Vagina (tissue), 2 donors: Measurements from ENCODE around the gene TMEM171. TPM values are rescaled to one million over a fixed set of nuclear protein-coding genes. Genes with fewer than 3 reads are reported as not detected.

Source experiments
- DNase-seq, 2 donors: peaks; one replicate each; pipeline ENCODE4 v3.0.0-alpha.2; 2017; ENCODE audit errors: extremely low spot score in 2 of 2
- H3K27ac ChIP-seq: fragments of 200-600 bp; sonication (generic); one replicate; pipeline ENCODE4 v1.5.1; 2019
- H3K27me3 ChIP-seq: fragments of 200-600 bp; sonication (generic); one replicate; pipeline ENCODE4 v1.5.1; 2019
- H3K36me3 ChIP-seq, 2 donors: fragments of 200-600 bp; sonication (generic); one replicate each; pipeline ENCODE4 v1.5.1; 2017 to 2019
- H3K4me1 ChIP-seq: fragments of 200-600 bp; sonication (generic); one replicate; pipeline ENCODE4 v1.5.1; 2019
- H3K4me3 ChIP-seq, 2 donors: fragments of 200-600 bp; sonication (generic); 1 replicate in 1 of 2; 2 replicates in 1 of 2; pipeline ENCODE4 v1.5.1; 2016 to 2019
- H3K9me3 ChIP-seq: fragments of 200-600 bp; sonication (generic); one replicate; pipeline ENCODE4 v1.5.1; 2019
- POLR2A ChIP-seq, 2 donors: fragments of 450-650 bp; IDR thresholded peaks; one replicate each; pipeline ENCODE4 v1.6.1; 2017; ENCODE audit warnings: antibody characterized with exemption in 2 of 2, mild to moderate bottlenecking in 2 of 2, moderate library complexity in 2 of 2
- POLR2AphosphoS5 ChIP-seq, 2 donors: sonication (generic); formaldehyde crosslinking; IDR thresholded peaks; one replicate each; pipeline ENCODE4 v1.9.0; 2017; ENCODE audit warnings: antibody characterized with exemption in 2 of 2, mild to moderate bottlenecking in 2 of 2, low read depth in 1 of 2; ENCODE audit not compliant: insufficient read depth in 1 of 2
- intact Hi-C: fragments of 100-400 bp; cut with DNase I; formaldehyde crosslinking; loops from one replicate; pipeline ENCODE4 v1.15.1; 2023
- total RNA-seq: library from RNA; depleted of rRNA; stranded (reverse); fragments of >200 nt; gene quantifications from one replicate; pipeline ENCODE4 v1.2.3, GENCODE V29; 2016
- TF ChIP-seq, protein P1 (sequence below), 3 experiments: fragments of 450-650 bp in 2 of 3; fragments of 200-600 bp in 1 of 3; sonication (generic) in 1 of 3; IDR thresholded peaks; one replicate each; pipeline ENCODE4 v1.5.1; 2017 to 2019; ENCODE audit warnings: antibody characterized with exemption in 3 of 3, mild to moderate bottlenecking in 2 of 3, moderate library complexity in 2 of 3

TMEM171 gene
- total RNA-seq, 1 donor from 2014 or later: not detected

DNA sequence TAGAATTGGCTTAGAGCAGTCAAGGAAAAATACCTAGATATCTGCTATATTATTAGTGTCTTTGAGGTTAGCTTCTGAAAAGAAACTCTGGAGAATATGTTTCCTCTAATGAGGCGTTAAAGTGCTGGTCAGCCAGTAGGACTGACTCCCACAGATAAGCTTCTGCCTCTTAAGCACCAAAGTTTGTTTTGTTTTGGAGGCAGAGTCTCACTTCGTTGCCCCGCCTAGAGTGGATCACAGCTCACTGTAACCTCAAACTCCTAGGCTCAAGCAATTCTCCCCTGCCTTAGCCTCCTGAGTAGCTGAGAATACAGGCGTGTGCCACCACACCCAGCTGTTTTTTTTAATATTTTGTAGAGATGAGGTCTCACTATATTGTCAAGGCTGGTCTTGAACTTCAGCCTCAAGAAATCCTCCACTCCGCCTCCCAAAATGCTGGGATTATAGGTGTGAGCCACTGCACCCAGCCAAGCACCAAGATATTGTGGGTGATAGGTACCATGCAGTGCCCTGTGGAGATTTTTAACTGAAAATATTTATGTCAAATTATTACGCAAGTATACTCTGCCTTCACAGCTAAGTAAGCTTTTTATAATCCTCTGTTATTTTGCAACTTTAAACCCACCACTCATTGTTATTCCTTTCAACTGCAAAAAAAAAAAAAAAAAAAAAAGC, 24.7 kb upstream of the TMEM171 start:
- no peaks in the 10 kb centered on the region for H3K27me3 ChIP-seq
- intact Hi-C loops: no loop called here
- TF ChIP-seq, protein P1, sequence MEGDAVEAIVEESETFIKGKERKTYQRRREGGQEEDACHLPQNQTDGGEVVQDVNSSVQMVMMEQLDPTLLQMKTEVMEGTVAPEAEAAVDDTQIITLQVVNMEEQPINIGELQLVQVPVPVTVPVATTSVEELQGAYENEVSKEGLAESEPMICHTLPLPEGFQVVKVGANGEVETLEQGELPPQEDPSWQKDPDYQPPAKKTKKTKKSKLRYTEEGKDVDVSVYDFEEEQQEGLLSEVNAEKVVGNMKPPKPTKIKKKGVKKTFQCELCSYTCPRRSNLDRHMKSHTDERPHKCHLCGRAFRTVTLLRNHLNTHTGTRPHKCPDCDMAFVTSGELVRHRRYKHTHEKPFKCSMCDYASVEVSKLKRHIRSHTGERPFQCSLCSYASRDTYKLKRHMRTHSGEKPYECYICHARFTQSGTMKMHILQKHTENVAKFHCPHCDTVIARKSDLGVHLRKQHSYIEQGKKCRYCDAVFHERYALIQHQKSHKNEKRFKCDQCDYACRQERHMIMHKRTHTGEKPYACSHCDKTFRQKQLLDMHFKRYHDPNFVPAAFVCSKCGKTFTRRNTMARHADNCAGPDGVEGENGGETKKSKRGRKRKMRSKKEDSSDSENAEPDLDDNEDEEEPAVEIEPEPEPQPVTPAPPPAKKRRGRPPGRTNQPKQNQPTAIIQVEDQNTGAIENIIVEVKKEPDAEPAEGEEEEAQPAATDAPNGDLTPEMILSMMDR (IDR thresholded peaks at IDR 0.05): no peak
- TF ChIP-seq POLR2A (IDR thresholded peaks at IDR 0.05): no peak
- no peak for TF ChIP-seq POLR2AphosphoS5 (IDR thresholded peaks at IDR 0.05; ENCODE audit: insufficient read depth in 1 of 2, low read depth in 1 of 2)
- H3K36me3 ChIP-seq: no peaks in the 10 kb centered on the region
- DNase-seq: no peak
- no peak overlapping the region for H3K4me3 ChIP-seq
- no peaks in the 10 kb centered on the region for H3K9me3 ChIP-seq
- no peak overlapping the region for H3K27ac ChIP-seq
- H3K4me1 ChIP-seq: no peaks in the 10 kb centered on the region

GRCh38 chr5:73096239-73096575, 24.2 kb upstream of the TMEM171 start:
- intact Hi-C loops: no loop called here
- no peak for DNase-seq
- Histone ChIP-seq H3K27ac (no peak overlapping the region), H3K4me1 (no peaks in the 10 kb centered on the region), H3K9me3 (no peaks in the 10 kb centered on the region), H3K27me3 (no peaks in the 10 kb centered on the region), H3K36me3 (no peaks in the 10 kb centered on the region), H3K4me3 (no peak overlapping the region)
- TF ChIP-seq POLR2A (IDR thresholded peaks at IDR 0.05) (no peak), POLR2AphosphoS5 (IDR thresholded peaks at IDR 0.05; ENCODE audit: insufficient read depth in 1 of 2, low read depth in 1 of 2) (no peak)
- TF ChIP-seq, protein P1 (IDR thresholded peaks at IDR 0.05): no peak

DNA sequence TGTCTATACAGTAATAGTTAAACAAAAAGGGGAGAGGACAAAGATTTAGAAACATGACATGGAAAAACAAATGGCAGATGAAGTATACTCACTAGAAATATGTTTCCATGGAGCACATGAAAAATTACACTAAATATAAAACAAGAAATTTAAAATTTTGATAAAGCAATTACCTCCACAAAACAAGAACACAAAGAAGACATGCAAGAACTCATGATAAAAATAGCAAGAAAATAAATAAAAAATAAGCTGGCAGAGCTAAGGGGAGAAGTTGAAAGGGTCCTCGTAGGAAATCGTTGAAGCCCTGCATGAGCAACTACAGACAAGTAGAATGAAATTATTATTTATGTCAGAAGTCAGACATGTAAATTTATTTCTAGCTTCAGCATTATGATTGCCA, 22.6 kb upstream of the TMEM171 start:
- Histone ChIP-seq H3K27me3 (no peaks in the 10 kb centered on the region), H3K9me3 (no peaks in the 10 kb centered on the region), H3K36me3 (no peaks in the 10 kb centered on the region), H3K4me3 (no peak overlapping the region), H3K27ac (no peak overlapping the region), H3K4me1 (no peaks in the 10 kb centered on the region)
- TF ChIP-seq POLR2AphosphoS5 (IDR thresholded peaks at IDR 0.05; ENCODE audit: insufficient read depth in 1 of 2, low read depth in 1 of 2) (no peak), POLR2A (IDR thresholded peaks at IDR 0.05) (no peak)
- TF ChIP-seq, protein P1 (IDR thresholded peaks at IDR 0.05): no peak
- intact Hi-C loops: no loop called here
- no peak for DNase-seq

DNA sequence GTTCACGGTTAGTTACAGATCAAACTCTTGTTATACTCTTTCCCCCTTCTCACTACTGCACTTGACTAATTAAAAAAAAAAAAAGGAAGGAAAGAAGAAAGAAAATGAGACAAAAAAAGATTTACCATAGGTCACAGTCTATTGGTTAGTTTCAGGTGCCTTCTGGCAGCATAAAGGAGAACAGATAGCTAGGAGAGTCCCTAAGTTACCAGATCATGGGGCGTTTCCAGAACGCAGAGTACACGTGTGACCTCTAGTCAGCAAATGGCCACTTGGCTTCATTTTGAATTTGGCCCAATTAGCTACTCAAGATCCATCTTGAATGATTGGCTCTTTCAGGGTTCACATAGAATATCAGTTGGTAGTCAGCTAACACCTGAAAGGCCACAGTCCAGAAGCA, 20.3 kb upstream of the TMEM171 start:
- H3K4me3 ChIP-seq: no peak overlapping the region
- no peaks in the 10 kb centered on the region for H3K4me1 ChIP-seq
- no peak for DNase-seq
- no peak overlapping the region for H3K27ac ChIP-seq
- intact Hi-C loops: no loop called here
- H3K27me3 ChIP-seq: no peaks in the 10 kb centered on the region
- no peaks in the 10 kb centered on the region for H3K9me3 ChIP-seq
- TF ChIP-seq, protein P1 (IDR thresholded peaks at IDR 0.05): no peak
- no peak for TF ChIP-seq POLR2AphosphoS5 (IDR thresholded peaks at IDR 0.05; ENCODE audit: insufficient read depth in 1 of 2, low read depth in 1 of 2)
- TF ChIP-seq POLR2A (IDR thresholded peaks at IDR 0.05): no peak
- no peaks in the 10 kb centered on the region for H3K36me3 ChIP-seq

GRCh38 chr5:73103870-73104299, 16.5 kb upstream of the TMEM171 start:
- Histone ChIP-seq H3K36me3 (no peaks in the 10 kb centered on the region), H3K27me3 (no peaks in the 10 kb centered on the region), H3K27ac (no peak overlapping the region), H3K9me3 (no peaks in the 10 kb centered on the region), H3K4me1 (no peaks in the 10 kb centered on the region), H3K4me3 (no peak overlapping the region)
- TF ChIP-seq POLR2AphosphoS5 (IDR thresholded peaks at IDR 0.05; ENCODE audit: insufficient read depth in 1 of 2, low read depth in 1 of 2) (no peak), POLR2A (IDR thresholded peaks at IDR 0.05) (no peak)
- TF ChIP-seq, protein P1 (IDR thresholded peaks at IDR 0.05): no peak
- intact Hi-C loops: no loop called here
- no peak for DNase-seq
